ENCODE measurements around the gene B4GALNT1.

DNA sequence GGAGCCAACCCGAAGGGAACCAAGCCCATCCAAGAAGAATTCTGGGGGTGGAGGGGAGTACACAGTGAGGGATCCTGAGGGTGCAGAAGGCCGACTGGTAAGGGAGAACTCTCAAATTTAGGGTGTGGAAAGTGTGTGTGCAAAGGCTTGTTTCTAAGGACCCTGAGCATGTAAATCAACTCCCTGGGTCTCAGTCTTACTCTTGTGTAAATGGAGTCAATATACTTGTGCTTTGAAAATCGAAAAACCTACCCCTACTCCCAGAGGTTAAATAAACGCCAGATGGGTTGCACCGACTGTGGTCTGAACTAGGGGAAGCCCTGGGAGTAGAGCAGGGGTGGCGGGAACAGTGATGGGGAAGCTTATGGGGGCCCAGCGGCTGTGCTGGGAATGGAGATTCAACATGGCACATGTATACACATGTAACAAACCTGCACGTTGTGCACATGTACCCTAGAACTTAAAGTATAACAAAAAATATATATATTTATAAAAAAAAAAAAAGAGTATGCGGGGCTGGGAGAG is 6.0 kb downstream of the B4GALNT1 start:
- TF ChIP-seq, protein P1, sequence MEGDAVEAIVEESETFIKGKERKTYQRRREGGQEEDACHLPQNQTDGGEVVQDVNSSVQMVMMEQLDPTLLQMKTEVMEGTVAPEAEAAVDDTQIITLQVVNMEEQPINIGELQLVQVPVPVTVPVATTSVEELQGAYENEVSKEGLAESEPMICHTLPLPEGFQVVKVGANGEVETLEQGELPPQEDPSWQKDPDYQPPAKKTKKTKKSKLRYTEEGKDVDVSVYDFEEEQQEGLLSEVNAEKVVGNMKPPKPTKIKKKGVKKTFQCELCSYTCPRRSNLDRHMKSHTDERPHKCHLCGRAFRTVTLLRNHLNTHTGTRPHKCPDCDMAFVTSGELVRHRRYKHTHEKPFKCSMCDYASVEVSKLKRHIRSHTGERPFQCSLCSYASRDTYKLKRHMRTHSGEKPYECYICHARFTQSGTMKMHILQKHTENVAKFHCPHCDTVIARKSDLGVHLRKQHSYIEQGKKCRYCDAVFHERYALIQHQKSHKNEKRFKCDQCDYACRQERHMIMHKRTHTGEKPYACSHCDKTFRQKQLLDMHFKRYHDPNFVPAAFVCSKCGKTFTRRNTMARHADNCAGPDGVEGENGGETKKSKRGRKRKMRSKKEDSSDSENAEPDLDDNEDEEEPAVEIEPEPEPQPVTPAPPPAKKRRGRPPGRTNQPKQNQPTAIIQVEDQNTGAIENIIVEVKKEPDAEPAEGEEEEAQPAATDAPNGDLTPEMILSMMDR (IDR thresholded peaks at IDR 0.05), result no peak
- no peak for TF ChIP-seq POLR2A (IDR thresholded peaks at IDR 0.05)
